Measurements from ENCODE around the gene SHC2.

GRCh38 chr19:373391-374182, 87.2 kb downstream of the SHC2 start:
- TF ChIP-seq, protein P1, sequence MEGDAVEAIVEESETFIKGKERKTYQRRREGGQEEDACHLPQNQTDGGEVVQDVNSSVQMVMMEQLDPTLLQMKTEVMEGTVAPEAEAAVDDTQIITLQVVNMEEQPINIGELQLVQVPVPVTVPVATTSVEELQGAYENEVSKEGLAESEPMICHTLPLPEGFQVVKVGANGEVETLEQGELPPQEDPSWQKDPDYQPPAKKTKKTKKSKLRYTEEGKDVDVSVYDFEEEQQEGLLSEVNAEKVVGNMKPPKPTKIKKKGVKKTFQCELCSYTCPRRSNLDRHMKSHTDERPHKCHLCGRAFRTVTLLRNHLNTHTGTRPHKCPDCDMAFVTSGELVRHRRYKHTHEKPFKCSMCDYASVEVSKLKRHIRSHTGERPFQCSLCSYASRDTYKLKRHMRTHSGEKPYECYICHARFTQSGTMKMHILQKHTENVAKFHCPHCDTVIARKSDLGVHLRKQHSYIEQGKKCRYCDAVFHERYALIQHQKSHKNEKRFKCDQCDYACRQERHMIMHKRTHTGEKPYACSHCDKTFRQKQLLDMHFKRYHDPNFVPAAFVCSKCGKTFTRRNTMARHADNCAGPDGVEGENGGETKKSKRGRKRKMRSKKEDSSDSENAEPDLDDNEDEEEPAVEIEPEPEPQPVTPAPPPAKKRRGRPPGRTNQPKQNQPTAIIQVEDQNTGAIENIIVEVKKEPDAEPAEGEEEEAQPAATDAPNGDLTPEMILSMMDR (conservative IDR thresholded peaks at IDR 0.05; ENCODE audit: low read length) = no peak
- TF ChIP-seq EZH2phosphoT487 (IDR thresholded peaks at IDR 0.05; ENCODE audit: borderline replicate concordance) = no peak

Data from Loucy (cell line).